Parathyroid adenoma (tissue), 2 donors: ENCODE results near the gene NR1H3.
"Not testable (repeated sequence)": the region's sequence is repeated elsewhere in the genome, so short reads cannot be mapped to it uniquely, and the experiment has no call there.

Source experiments
- H2AFZ ChIP-seq: fragments of 300-600 bp; sonication (generic); one replicate; pipeline ENCODE4 v1.7.0; 2017; ENCODE audit warnings: antibody characterized with exemption, mild to moderate bottlenecking
- H3K27ac ChIP-seq: fragments of 300-600 bp; sonication (generic); one replicate; pipeline ENCODE4 v1.7.0; 2017
- H3K27me3 ChIP-seq: fragments of 300-600 bp; sonication (generic); one replicate; pipeline ENCODE4 v1.7.0; 2017; ENCODE audit warnings: low read length; ENCODE audit not compliant: control insufficient read depth, insufficient read depth
- H3K36me3 ChIP-seq: fragments of 300-600 bp; sonication (generic); one replicate; pipeline ENCODE4 v1.7.0; 2017; ENCODE audit warnings: low read length; ENCODE audit not compliant: control insufficient read depth, insufficient read depth
- H3K4me1 ChIP-seq: fragments of 300-600 bp; sonication (generic); one replicate; pipeline ENCODE4 v1.7.0; 2017; ENCODE audit warnings: control low read depth
- H3K4me2 ChIP-seq: fragments of 300-600 bp; sonication (generic); one replicate; pipeline ENCODE4 v1.7.0; 2017; ENCODE audit warnings: low read length
- H3K4me3 ChIP-seq: fragments of 300-600 bp; sonication (generic); one replicate; pipeline ENCODE4 v1.7.0; 2017; ENCODE audit warnings: low read depth, low read length
- H3K79me2 ChIP-seq: fragments of 300-600 bp; sonication (generic); one replicate; pipeline ENCODE4 v1.7.0; 2017; ENCODE audit warnings: control low read depth
- H3K9ac ChIP-seq: fragments of 300-600 bp; sonication (generic); one replicate; pipeline ENCODE4 v1.7.0; 2017; ENCODE audit warnings: mild to moderate bottlenecking
- H3K9me3 ChIP-seq: fragments of 300-600 bp; sonication (generic); one replicate; pipeline ENCODE4 v1.7.0; 2017; ENCODE audit warnings: low read length; ENCODE audit not compliant: control insufficient read depth
- TF ChIP-seq, protein P1 (sequence below): fragments of 300-600 bp; sonication (generic); IDR thresholded peaks from one replicate; pipeline ENCODE4 v1.7.0; 2017; ENCODE audit warnings: antibody characterized with exemption, mild to moderate bottlenecking
- donor health status: primary hyperparathyroidism.

NR1H3 gene

DNA sequence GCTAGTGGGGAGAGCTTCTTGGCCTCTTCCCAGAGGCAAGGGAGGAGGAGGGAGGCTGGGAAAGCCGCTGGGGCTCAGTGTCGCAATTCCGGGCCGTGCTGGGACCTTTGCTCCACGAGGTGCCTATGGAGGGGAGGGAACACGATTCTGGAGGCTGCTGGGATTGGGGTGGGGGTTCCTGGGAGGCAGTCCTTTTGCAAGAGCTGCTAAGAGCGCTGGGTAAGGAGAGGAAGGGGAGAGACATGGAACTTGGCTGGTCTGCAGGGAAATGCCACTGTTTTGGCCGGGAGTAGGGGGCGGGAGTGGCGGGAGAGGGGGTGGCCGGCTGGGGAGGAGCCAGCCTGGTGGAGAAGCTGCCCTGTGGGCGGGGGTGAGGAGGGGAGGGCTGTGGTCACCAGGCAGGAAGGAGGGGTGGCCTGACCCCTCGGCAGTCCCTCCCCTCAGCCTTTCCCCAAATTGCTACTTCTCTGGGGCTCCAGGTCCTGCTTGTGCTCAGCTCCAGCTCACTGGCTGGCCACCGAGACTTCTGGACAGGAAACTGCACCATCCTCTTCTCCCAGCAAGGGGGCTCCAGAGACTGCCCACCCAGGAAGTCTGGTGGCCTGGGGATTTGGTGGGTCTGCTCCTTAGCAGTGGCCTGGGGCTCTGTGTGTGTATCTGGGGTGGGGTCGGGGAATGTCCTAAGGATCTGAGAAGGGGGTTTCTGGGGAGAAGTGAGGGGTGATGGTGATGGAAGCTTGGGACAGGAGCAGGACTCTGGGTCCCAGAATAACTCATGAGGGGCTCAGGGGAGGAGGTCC is at the start of gene NR1H3:
TSS of gene NR1H3 (plus strand) at position 480 of the 800 bp plus-strand sequence. CDS start 1,221 bp downstream, outside the sequence.
- H3K27me3 ChIP-seq, result no peaks in the 10 kb centered on the region
- no peak within 1 kb of the TSS for H3K4me2 ChIP-seq
- peaks cover 2% of the 10 kb centered on the region for H3K79me2 ChIP-seq
- no peaks in the 10 kb centered on the region for H3K36me3 ChIP-seq
- H3K4me3 ChIP-seq, result no peak within 1 kb of the TSS
- H3K27ac ChIP-seq, result peak within 1 kb of the TSS; percentile 24
- H3K4me1 ChIP-seq, result no peaks in the 10 kb centered on the region
- H3K9me3 ChIP-seq, result no peaks in the 10 kb centered on the region
- H3K9ac ChIP-seq, result no peak within 1 kb of the TSS
- no peak within 1 kb of the TSS for H2AFZ ChIP-seq
- TF ChIP-seq, protein P1, sequence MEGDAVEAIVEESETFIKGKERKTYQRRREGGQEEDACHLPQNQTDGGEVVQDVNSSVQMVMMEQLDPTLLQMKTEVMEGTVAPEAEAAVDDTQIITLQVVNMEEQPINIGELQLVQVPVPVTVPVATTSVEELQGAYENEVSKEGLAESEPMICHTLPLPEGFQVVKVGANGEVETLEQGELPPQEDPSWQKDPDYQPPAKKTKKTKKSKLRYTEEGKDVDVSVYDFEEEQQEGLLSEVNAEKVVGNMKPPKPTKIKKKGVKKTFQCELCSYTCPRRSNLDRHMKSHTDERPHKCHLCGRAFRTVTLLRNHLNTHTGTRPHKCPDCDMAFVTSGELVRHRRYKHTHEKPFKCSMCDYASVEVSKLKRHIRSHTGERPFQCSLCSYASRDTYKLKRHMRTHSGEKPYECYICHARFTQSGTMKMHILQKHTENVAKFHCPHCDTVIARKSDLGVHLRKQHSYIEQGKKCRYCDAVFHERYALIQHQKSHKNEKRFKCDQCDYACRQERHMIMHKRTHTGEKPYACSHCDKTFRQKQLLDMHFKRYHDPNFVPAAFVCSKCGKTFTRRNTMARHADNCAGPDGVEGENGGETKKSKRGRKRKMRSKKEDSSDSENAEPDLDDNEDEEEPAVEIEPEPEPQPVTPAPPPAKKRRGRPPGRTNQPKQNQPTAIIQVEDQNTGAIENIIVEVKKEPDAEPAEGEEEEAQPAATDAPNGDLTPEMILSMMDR, result peak; percentile 20

DNA sequence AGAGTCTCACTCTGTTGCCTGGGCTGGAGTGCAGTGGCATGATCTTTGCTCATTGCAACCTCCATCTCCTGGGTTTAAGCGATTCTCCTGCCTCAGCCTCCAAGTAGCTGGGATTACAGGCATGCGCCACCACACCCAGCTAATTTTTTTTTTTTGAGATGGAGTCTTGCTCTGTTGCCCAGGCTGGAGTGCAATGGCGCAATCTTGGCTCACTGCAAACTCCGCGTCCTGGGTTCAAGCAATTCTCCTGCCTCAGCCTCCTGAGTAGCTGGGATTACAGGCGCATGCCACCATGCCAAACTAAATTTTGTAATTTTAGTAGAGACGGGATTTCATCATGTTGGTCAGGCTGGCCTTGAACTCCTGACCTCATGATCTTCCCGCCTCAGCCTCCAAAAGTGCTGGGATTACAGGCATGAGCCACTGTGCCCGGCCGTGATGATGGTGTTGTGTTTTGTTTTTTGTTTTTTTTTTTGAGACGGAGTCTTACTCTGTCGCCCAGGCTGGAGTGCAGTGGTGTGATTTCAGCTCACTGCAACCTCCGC is 49.7 kb upstream of the NR1H3 start:
- H3K4me2 ChIP-seq, H3K27me3 ChIP-seq, H3K79me2 ChIP-seq: not testable (repeated sequence)

DNA sequence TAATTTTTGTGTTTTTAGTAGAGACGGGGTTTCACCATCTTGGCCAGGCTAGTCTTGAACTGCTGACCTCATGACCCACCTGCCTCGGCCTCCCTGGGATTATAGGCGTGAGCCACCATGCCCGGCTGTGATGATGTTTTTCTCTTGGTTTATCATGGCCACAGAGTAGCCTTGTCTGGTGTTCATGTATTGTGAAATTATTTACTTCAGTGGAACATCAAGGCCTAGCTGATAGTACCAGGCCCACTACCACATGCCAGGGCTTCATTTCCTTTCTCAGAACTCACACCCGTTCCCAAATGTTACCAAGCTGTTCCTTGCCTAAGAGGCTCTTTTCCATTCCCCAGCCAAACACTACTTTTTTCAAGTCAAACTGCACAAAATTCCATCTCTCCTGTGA is 49.2 kb upstream of the NR1H3 start:
- Histone ChIP-seq H3K4me1 (no peaks in the 10 kb centered on the region), H3K4me3 (no peak overlapping the region), H3K4me2 (no peak overlapping the region), H3K9ac (no peak overlapping the region), H3K79me2 (no peaks in the 10 kb centered on the region), H3K27me3 (no peaks in the 10 kb centered on the region), H3K27ac (no peak overlapping the region), H2AFZ (no peak overlapping the region), H3K9me3 (no peaks in the 10 kb centered on the region), H3K36me3 (no peaks in the 10 kb centered on the region)
- TF ChIP-seq, protein P1, result no peak

More for the DNA sequence above, 49.7 kb upstream of the NR1H3 start:
- not testable (repeated sequence) for H3K27ac ChIP-seq, H2AFZ ChIP-seq, H3K36me3 ChIP-seq, H3K4me3 ChIP-seq, H3K9me3 ChIP-seq, H3K4me1 ChIP-seq, H3K9ac ChIP-seq

DNA sequence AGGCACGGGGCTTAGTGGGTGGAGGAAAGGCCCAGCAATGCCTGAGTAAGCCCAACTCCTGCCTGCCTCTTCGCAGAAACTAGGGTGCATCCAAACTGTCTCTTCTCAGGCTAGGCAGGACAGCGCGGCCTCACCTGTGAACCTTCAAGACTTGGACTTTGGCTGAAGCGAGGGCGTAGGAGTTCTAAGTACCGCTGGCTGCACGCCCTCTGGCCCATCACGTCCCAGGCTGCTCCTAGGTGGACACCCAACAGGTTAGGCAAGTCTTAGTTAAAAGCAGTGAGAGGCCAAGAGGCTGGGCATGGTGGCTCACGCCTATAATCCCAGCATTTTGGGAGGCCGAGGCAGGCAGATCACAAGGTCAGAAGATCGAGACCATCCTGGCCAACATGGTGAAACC is 44.9 kb upstream of the NR1H3 start:
- Histone ChIP-seq H3K4me2 (no peak overlapping the region), H3K4me1 (no peaks in the 10 kb centered on the region), H3K9me3 (no peaks in the 10 kb centered on the region), H2AFZ (no peak overlapping the region), H3K9ac (no peak overlapping the region), H3K27ac (no peak overlapping the region), H3K79me2 (no peaks in the 10 kb centered on the region), H3K36me3 (no peaks in the 10 kb centered on the region), H3K27me3 (no peaks in the 10 kb centered on the region), H3K4me3 (no peak overlapping the region)
- TF ChIP-seq, protein P1, result no peak

DNA sequence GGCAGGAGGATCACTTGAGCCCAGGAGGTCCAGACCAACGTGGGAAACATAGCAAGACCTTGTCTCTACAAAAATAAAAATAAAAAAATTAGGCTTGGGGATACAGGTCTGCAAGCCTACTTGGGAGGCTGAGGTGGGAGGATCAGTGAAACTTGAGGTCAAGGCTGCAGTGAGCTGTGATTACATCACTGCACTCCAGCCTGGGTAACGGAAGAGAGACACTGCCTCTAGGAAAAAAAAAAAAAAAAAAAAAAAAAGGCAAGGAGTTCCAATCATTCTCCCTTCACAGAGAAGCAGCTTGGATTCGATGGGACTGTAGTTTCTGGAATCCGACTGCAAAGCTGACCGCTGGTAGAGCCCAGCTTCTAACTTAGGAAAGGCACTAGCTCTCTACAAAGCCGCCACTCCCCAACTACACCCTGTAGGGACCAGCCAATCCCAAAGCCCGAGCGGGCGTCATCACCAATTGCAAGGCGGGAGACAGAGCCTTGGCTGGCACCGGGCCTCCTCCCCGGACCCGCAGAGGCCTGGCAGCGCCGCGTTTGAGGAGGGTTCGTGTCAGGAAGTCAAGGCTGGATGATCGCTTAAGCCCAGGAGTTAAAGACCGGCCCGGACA is 43.7 kb upstream of the NR1H3 start:
- H3K36me3 ChIP-seq, result no peaks in the 10 kb centered on the region
- no peaks in the 10 kb centered on the region for H3K27me3 ChIP-seq
- H3K4me2 ChIP-seq, result peak overlapping the region; percentile 77
- H3K9ac ChIP-seq, result no peak overlapping the region
- peak overlapping the region; percentile 71 for H3K4me3 ChIP-seq
- peak overlapping the region; percentile 93 for H2AFZ ChIP-seq
- no peaks in the 10 kb centered on the region for H3K79me2 ChIP-seq
- no peaks in the 10 kb centered on the region for H3K4me1 ChIP-seq
- TF ChIP-seq, protein P1, result no peak
- H3K27ac ChIP-seq, result peak overlapping the region; percentile 74
- H3K9me3 ChIP-seq, result no peaks in the 10 kb centered on the region
